ENCODE measurements around the gene CHEK1. TPM values are rescaled to one million over a fixed set of nuclear protein-coding genes. Genes with fewer than 3 reads are reported as not detected.
A peak's percentile ranks its signal among the peaks of the same experiment; 100 is the strongest.

CHEK1 gene
- total and polyA plus RNA-seq, 9 of the 15 experiments (the other 6 are each of a cell fraction or from before 2014, with no cell fraction given) = 62.6 to 108 (median 87.5) TPM

DNA sequence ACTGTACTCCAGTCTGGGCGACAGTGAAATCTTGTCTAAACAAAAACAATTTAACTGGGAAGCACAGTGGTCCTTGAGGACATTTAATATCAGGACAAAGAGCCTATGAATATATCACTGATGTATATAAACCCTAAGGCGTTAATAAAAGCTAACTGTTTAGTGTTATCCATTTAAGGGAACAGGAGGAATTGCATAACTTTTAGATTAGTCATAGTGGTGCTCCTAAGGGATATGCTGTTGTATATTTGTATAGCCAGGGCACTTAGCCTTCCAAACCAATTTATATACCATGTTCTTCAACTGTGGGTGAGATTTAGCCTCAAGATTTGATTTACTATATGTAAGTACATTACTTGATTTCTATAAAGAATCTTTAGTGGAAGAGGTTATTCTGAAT lies 3.0 kb upstream of the CHEK1 start:
- DNase-seq (ENCODE audit: extremely low read depth in 1 of 4, low spot score in 3 of 4) (no peak), FAIRE-seq (no peak), ATAC-seq (no peak)
- no peak overlapping the region for H3K9ac ChIP-seq (ENCODE audit: insufficient read depth in 1 of 2, low read depth in 2 of 2, low read length in 2 of 2)
- H4K20me1 ChIP-seq (replicated peaks; ENCODE audit: control insufficient read depth, insufficient read depth, low read length) = no peaks in the 10 kb centered on the region
- no peak overlapping the region for H3K4me3 ChIP-seq
- peaks cover 65% of the 10 kb centered on the region for H3K36me3 ChIP-seq (ENCODE audit: control insufficient read depth, insufficient read depth, low read length)
- H3K27ac ChIP-seq (ENCODE audit: extremely low read depth, low read depth, low read length) = no peak overlapping the region
- peaks cover 9 to 10% of the 10 kb centered on the region in 2 experiments for H3K4me1 ChIP-seq (replicated peaks in 1 of 2; ENCODE audit: control insufficient read depth in 2 of 2, insufficient read depth in 2 of 2, low read length in 2 of 2)
- H3K9me3 ChIP-seq (replicated peaks; ENCODE audit: control insufficient read depth, insufficient read depth, low read depth, low read length) = no peaks in the 10 kb centered on the region
- ChIA-PET CTCF (ENCODE audit: low intra/inter-chr PET ratio) (no interaction called here), POLR2A (interaction anchor here (0.8 to 2.3 kb wide), 5 partner anchors 11 to 168 kb away, joined by 3 to 5 read pairs (median 3); no protein-coding TSS in a partner anchor)
- WGBS (ENCODE audit: insufficient coverage, low coverage, missing lambda C conversion rate) = 79% methylated on average over 2 of the region's 2 CpGs
- peaks cover 20% of the 10 kb centered on the region for H3K79me2 ChIP-seq (ENCODE audit: control insufficient read depth, insufficient read depth, low read length)
- no peak overlapping the region for H2AFZ ChIP-seq (ENCODE audit: low read depth, low read length)
- intact Hi-C loops (cut with micrococcal nuclease) (no loop called here), in situ Hi-C loops (cut with MboI) (no loop called here)
- TF ChIP-seq POLR2AphosphoS5 (IDR thresholded peaks at IDR 0.05; ENCODE audit: control insufficient read depth, insufficient read depth, low read depth, low read length) (0 out of 2 replicates have a peak, but pooled peaks have one; percentile 22), RBFOX2 (IDR thresholded peaks at IDR 0.05; ENCODE audit: low read depth, low read length) (no peak), CEBPB (tag; IDR thresholded peaks at IDR 0.05) (peak; percentile 28; the same call in 1 of the 2 replicates), CEBPG (CRISPR knock-in tag; IDR thresholded peaks at IDR 0.05) (no peak), CEBPG (tag; conservative IDR thresholded peaks at IDR 0.05 in 1 of 2, IDR thresholded peaks at IDR 0.05 in 1 of 2) (peak in 1 of 2 experiments; percentile 33; a peak in 1 of 4 replicates)
- no peak overlapping the region for H3K4me2 ChIP-seq (ENCODE audit: insufficient read depth, low read length)
- no peaks in the 10 kb centered on the region for H3K9me1 ChIP-seq (ENCODE audit: control insufficient read depth, insufficient read depth, low read length)
- BruUV-seq (replicated peaks) = no TSS peak
- H3K27me3 ChIP-seq (ENCODE audit: control insufficient read depth in 2 of 2, insufficient read depth in 2 of 2, low read length in 2 of 2) = no peaks in the 10 kb centered on the region

DNA sequence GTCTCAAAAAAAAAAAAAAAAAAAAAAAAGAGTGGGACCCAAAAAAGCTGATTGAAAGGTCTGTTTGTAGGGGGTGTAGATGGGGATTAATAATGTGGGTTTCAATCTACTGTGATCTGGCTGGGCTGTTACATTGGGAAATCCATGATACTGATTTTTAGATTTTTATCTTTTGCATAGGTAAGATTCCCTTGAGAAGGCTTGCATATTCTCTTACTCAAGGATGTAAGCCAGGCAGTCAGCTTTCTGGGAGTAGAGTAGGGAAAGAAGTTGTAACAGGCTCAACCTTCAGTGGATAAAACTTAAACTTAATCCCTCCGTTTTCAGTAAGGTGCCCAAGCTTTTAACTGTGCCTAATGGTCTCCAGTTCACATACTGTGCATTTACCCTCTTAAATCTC lies 1.9 kb upstream of the CHEK1 start:
- FAIRE-seq (no peak), ATAC-seq (no peak), DNase-seq (ENCODE audit: extremely low read depth in 1 of 4, low spot score in 3 of 4) (no peak)
- Histone ChIP-seq H3K4me2 (ENCODE audit: insufficient read depth, low read length) (no peak overlapping the region), H3K4me1 (replicated peaks in 1 of 2; ENCODE audit: control insufficient read depth in 2 of 2, insufficient read depth in 2 of 2, low read length in 2 of 2) (peaks cover 9 to 10% of the 10 kb centered on the region in 2 experiments), H3K27ac (ENCODE audit: extremely low read depth, low read depth, low read length) (peak overlapping the region; percentile 32; the same call in 1 of the 3 replicates), H3K9me1 (ENCODE audit: control insufficient read depth, insufficient read depth, low read length) (no peaks in the 10 kb centered on the region), H2AFZ (ENCODE audit: low read depth, low read length) (no peak overlapping the region), H4K20me1 (replicated peaks; ENCODE audit: control insufficient read depth, insufficient read depth, low read length) (no peaks in the 10 kb centered on the region), H3K79me2 (ENCODE audit: control insufficient read depth, insufficient read depth, low read length) (peaks cover 31% of the 10 kb centered on the region), H3K4me3 (no peak overlapping the region), H3K36me3 (ENCODE audit: control insufficient read depth, insufficient read depth, low read length) (peaks cover 64% of the 10 kb centered on the region), H3K9ac (ENCODE audit: insufficient read depth in 1 of 2, low read depth in 2 of 2, low read length in 2 of 2) (no peak overlapping the region), H3K9me3 (replicated peaks; ENCODE audit: control insufficient read depth, insufficient read depth, low read depth, low read length) (no peaks in the 10 kb centered on the region), H3K27me3 (ENCODE audit: control insufficient read depth in 2 of 2, insufficient read depth in 2 of 2, low read length in 2 of 2) (no peaks in the 10 kb centered on the region)
- in situ Hi-C loops (cut with MboI) (no loop called here), intact Hi-C loops (cut with micrococcal nuclease) (no loop called here)
- BruUV-seq (replicated peaks) = no TSS peak
- WGBS (ENCODE audit: insufficient coverage, low coverage, missing lambda C conversion rate) = 82% methylated on average over 1 of the region's 1 CpG
- ChIA-PET CTCF (ENCODE audit: low intra/inter-chr PET ratio) (no interaction called here), POLR2A (interaction anchor here (1.4 to 3.6 kb wide), 3 partner anchors 21 to 169 kb away, joined by 3 to 13 read pairs (median 5); partner anchors contain the start of gene STT3A)
- TF ChIP-seq DIDO1 (tag; IDR thresholded peaks at IDR 0.05; ENCODE audit: low read depth) (no peak), ZNF766 (CRISPR knock-in tag; conservative IDR thresholded peaks at IDR 0.05) (no peak), POLR2A (conservative IDR thresholded peaks at IDR 0.05) (peak; percentile 48; the same call in 1 of the 2 replicates), POLR2AphosphoS5 (IDR thresholded peaks at IDR 0.05; ENCODE audit: control insufficient read depth, insufficient read depth, low read depth, low read length) (peak; percentile 18; the same call in 1 of the 2 replicates)
- TF ChIP-seq, protein P1, sequence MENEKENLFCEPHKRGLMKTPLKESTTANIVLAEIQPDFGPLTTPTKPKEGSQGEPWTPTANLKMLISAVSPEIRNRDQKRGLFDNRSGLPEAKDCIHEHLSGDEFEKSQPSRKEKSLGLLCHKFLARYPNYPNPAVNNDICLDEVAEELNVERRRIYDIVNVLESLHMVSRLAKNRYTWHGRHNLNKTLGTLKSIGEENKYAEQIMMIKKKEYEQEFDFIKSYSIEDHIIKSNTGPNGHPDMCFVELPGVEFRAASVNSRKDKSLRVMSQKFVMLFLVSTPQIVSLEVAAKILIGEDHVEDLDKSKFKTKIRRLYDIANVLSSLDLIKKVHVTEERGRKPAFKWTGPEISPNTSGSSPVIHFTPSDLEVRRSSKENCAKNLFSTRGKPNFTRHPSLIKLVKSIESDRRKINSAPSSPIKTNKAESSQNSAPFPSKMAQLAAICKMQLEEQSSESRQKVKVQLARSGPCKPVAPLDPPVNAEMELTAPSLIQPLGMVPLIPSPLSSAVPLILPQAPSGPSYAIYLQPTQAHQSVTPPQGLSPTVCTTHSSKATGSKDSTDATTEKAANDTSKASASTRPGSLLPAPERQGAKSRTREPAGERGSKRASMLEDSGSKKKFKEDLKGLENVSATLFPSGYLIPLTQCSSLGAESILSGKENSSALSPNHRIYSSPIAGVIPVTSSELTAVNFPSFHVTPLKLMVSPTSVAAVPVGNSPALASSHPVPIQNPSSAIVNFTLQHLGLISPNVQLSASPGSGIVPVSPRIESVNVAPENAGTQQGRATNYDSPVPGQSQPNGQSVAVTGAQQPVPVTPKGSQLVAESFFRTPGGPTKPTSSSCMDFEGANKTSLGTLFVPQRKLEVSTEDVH (IDR thresholded peaks at IDR 0.05; ENCODE audit: low read depth, partially characterized antibody) = peak; percentile 31
